ENCODE results near the gene SYT14. TPM values are rescaled to one million over a fixed set of nuclear protein-coding genes. Genes with fewer than 3 reads are reported as not detected.
"Not testable (repeated sequence)": the region's sequence is repeated elsewhere in the genome, so short reads cannot be mapped to it uniquely, and the experiment has no call there.

SYT14 gene
- total RNA-seq, 2 donors from 2014 or later: 6.2 to 7.1 TPM

DNA sequence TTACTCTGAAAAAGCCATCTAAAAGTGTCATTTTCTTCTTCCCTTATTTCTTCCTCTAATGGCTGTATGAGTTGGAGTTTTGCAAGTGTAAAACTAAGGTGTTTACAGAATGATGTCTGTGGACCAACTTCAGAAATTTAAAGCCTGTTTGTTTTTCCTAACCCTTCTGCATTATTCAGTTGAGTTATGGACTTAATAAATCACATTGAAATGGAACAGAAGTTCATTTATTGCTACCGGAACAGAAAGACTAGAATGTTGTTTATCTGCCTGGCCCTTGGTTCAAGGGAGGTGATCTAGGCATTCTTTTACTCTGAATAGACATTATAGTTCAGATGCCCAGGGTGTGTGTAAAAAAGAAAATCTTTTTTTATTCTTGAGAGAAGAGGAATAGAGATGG is 24.8 kb downstream of the SYT14 start:
- no peaks in the 10 kb centered on the region for H3K4me1 ChIP-seq (ENCODE audit: control insufficient read depth, insufficient read depth, low read length)
- 89 to 97% methylated on average over 1 of the region's 1 CpG for WGBS, 2 experiments (ENCODE audit: insufficient coverage in 1 of 2, insufficient read length in 1 of 2)
- TF ChIP-seq, protein P1, sequence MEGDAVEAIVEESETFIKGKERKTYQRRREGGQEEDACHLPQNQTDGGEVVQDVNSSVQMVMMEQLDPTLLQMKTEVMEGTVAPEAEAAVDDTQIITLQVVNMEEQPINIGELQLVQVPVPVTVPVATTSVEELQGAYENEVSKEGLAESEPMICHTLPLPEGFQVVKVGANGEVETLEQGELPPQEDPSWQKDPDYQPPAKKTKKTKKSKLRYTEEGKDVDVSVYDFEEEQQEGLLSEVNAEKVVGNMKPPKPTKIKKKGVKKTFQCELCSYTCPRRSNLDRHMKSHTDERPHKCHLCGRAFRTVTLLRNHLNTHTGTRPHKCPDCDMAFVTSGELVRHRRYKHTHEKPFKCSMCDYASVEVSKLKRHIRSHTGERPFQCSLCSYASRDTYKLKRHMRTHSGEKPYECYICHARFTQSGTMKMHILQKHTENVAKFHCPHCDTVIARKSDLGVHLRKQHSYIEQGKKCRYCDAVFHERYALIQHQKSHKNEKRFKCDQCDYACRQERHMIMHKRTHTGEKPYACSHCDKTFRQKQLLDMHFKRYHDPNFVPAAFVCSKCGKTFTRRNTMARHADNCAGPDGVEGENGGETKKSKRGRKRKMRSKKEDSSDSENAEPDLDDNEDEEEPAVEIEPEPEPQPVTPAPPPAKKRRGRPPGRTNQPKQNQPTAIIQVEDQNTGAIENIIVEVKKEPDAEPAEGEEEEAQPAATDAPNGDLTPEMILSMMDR (conservative IDR thresholded peaks at IDR 0.05): no peak
- H3K4me3 ChIP-seq (ENCODE audit: low read length): no peak overlapping the region
- no peak overlapping the region for H3K27ac Mint-ChIP-seq
- H3K9ac ChIP-seq (ENCODE audit: extremely low read depth, low read length, poor library complexity, severe bottlenecking): no peak overlapping the region
- no peaks in the 10 kb centered on the region for H3K4me1 Mint-ChIP-seq
- H3K4me3 Mint-ChIP-seq: no peak overlapping the region
- no peaks in the 10 kb centered on the region for H3K27me3 ChIP-seq (ENCODE audit: control insufficient read depth, insufficient read depth, low read length, poor library complexity, severe bottlenecking)
- no peaks in the 10 kb centered on the region for H3K27me3 Mint-ChIP-seq (ENCODE audit: insufficient read depth)
- no peak overlapping the region for H3K27ac ChIP-seq (ENCODE audit: low read depth, low read length)
- H3K36me3 ChIP-seq (ENCODE audit: control insufficient read depth, insufficient read depth, low read length): no peaks in the 10 kb centered on the region
- H3K36me3 Mint-ChIP-seq (ENCODE audit: low read depth): no peaks in the 10 kb centered on the region
- DNase-seq: no peak
- H3K9me3 Mint-ChIP-seq: no peaks in the 10 kb centered on the region
- H3K9me3 ChIP-seq (ENCODE audit: control insufficient read depth, low read length): no peaks in the 10 kb centered on the region

GRCh38 chr1:209965996-209966395 is 28.0 kb downstream of the SYT14 start:
- Mint-ChIP-seq H3K4me3 (no peak overlapping the region), H3K9me3 (no peaks in the 10 kb centered on the region), H3K27me3 (ENCODE audit: insufficient read depth) (no peaks in the 10 kb centered on the region), H3K36me3 (ENCODE audit: low read depth) (peaks cover under 1% of the 10 kb centered on the region), H3K27ac (no peak overlapping the region), H3K4me1 (no peaks in the 10 kb centered on the region)
- DNase-seq: no peak
- no peaks in the 10 kb centered on the region for H3K4me1 ChIP-seq (ENCODE audit: control insufficient read depth, insufficient read depth, low read length)
- 96% methylated on average over 9 of the region's 9 CpGs for WGBS, 2 experiments (ENCODE audit: insufficient coverage in 1 of 2, insufficient read length in 1 of 2)
- H3K4me3 ChIP-seq (ENCODE audit: low read length): no peak overlapping the region
- no peaks in the 10 kb centered on the region for H3K36me3 ChIP-seq (ENCODE audit: control insufficient read depth, insufficient read depth, low read length)
- H3K9ac ChIP-seq (ENCODE audit: extremely low read depth, low read length, poor library complexity, severe bottlenecking): no peak overlapping the region
- no peaks in the 10 kb centered on the region for H3K27me3 ChIP-seq (ENCODE audit: control insufficient read depth, insufficient read depth, low read length, poor library complexity, severe bottlenecking)
- H3K27ac ChIP-seq (ENCODE audit: low read depth, low read length): no peak overlapping the region
- TF ChIP-seq, protein P1 (conservative IDR thresholded peaks at IDR 0.05): no peak
- H3K9me3 ChIP-seq (ENCODE audit: control insufficient read depth, low read length): no peaks in the 10 kb centered on the region

DNA sequence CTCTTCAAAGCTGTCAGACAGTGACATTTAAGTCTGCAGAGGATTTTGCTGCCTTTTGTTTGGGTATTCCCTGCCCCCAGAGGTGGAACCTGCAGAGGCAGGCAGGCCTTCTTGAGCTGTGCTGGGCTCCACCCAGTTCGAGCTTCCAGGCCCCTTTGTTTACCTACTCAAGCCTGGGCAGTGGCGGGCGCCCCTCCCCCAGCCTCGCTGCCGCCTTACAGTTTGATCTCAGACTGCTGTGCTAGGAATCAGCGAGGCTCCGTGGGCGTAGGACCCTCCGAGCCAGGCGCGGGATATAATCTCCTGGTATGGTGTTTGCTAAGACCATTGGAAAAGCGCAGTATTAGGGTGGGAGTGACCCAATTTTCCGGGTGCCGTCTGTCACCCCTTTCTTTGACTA is 40.7 kb downstream of the SYT14 start:
- not testable (repeated sequence) for H3K27ac ChIP-seq (ENCODE audit: low read depth, low read length); H3K27me3 ChIP-seq (ENCODE audit: control insufficient read depth, insufficient read depth, low read length, poor library complexity, severe bottlenecking); DNase-seq; H3K9ac ChIP-seq (ENCODE audit: extremely low read depth, low read length, poor library complexity, severe bottlenecking); H3K36me3 ChIP-seq (ENCODE audit: control insufficient read depth, insufficient read depth, low read length); H3K4me1 ChIP-seq (ENCODE audit: control insufficient read depth, insufficient read depth, low read length); H3K4me1 Mint-ChIP-seq; H3K27ac Mint-ChIP-seq; H3K9me3 ChIP-seq (ENCODE audit: control insufficient read depth, low read length); H3K4me3 ChIP-seq (ENCODE audit: low read length); H3K4me3 Mint-ChIP-seq; H3K27me3 Mint-ChIP-seq (ENCODE audit: insufficient read depth)
- 89 to 100% methylated on average over 4 to 14 of the region's 14 CpGs for WGBS, 2 experiments (ENCODE audit: insufficient coverage in 1 of 2, insufficient read length in 1 of 2)
- Mint-ChIP-seq H3K9me3 (peaks cover 44% of the 10 kb centered on the region), H3K36me3 (ENCODE audit: low read depth) (peaks cover 11% of the 10 kb centered on the region)

DNA sequence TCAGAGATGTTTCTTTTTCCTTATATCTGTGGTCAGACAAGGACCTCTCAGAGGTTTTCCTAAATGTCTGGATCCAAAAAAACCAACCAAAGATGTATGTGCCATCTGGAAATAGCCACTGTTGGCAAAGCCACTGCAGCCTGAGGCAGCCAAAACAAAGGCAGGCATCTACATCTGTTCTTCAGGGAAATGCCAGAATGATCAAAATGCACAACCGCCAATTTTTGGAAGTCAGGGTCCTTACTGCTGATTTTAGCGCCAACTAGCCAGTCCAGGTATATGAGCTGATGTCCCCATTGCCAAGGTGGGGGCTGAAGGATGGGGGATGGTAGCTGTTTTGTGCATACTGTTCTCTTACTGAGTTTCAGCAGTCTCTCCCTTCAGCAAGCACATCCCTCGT is 45.9 kb downstream of the SYT14 start:
- 87 to 100% methylated on average over 2 to 3 of the region's 3 CpGs for WGBS, 2 experiments (ENCODE audit: insufficient coverage in 1 of 2, insufficient read length in 1 of 2)

More for the DNA sequence above, 45.9 kb downstream of the SYT14 start:
- Mint-ChIP-seq H3K36me3 (ENCODE audit: low read depth) (peaks cover 7% of the 10 kb centered on the region), H3K9me3 (peaks cover 29% of the 10 kb centered on the region), H3K27ac (no peak overlapping the region), H3K4me3 (no peak overlapping the region), H3K4me1 (no peaks in the 10 kb centered on the region), H3K27me3 (ENCODE audit: insufficient read depth) (no peaks in the 10 kb centered on the region)
- no peaks in the 10 kb centered on the region for H3K4me1 ChIP-seq (ENCODE audit: control insufficient read depth, insufficient read depth, low read length)
- no peaks in the 10 kb centered on the region for H3K36me3 ChIP-seq (ENCODE audit: control insufficient read depth, insufficient read depth, low read length)
- no peak for DNase-seq
- H3K27ac ChIP-seq (ENCODE audit: low read depth, low read length): no peak overlapping the region
- no peak overlapping the region for H3K9ac ChIP-seq (ENCODE audit: extremely low read depth, low read length, poor library complexity, severe bottlenecking)
- TF ChIP-seq, protein P1 (conservative IDR thresholded peaks at IDR 0.05): no peak
- no peak overlapping the region for H3K4me3 ChIP-seq (ENCODE audit: low read length)
- peaks cover 4% of the 10 kb centered on the region for H3K9me3 ChIP-seq (ENCODE audit: control insufficient read depth, low read length)
- H3K27me3 ChIP-seq (ENCODE audit: control insufficient read depth, insufficient read depth, low read length, poor library complexity, severe bottlenecking): no peaks in the 10 kb centered on the region
